ENCODE data around the gene C2orf49. TPM values are rescaled to one million over a fixed set of nuclear protein-coding genes. Genes with fewer than 3 reads are reported as not detected.

The C2orf49 gene
- total RNA-seq, 1 donor from 2014 or later = 21.6 TPM

- FAIRE-seq (no peak), DNase-seq (ENCODE audit: low read depth) (no peak)
- Histone ChIP-seq H3K27me3 (ENCODE audit: insufficient read depth, low read length) (no peaks in the 10 kb centered on the region), H3K27ac (ENCODE audit: low read depth, low read length) (no peak overlapping the region), H2AFZ (ENCODE audit: low read depth, low read length) (no peak overlapping the region), H4K20me1 (ENCODE audit: insufficient read depth, low read length) (peaks cover 10% of the 10 kb centered on the region), H3K9ac (ENCODE audit: low read length) (no peak overlapping the region), H3K4me3 (ENCODE audit: insufficient read depth, low read depth, low read length) (no peak overlapping the region), H3K36me3 (ENCODE audit: insufficient read depth, low read length) (no peaks in the 10 kb centered on the region), H3K79me2 (ENCODE audit: insufficient read depth, low read length) (peaks cover 68% of the 10 kb centered on the region), H3K4me2 (ENCODE audit: low read length) (no peak overlapping the region), H3K9me3 (ENCODE audit: insufficient read depth, low read depth, low read length) (no peaks in the 10 kb centered on the region), H3K4me1 (ENCODE audit: insufficient read depth, low read length) (peaks cover 22% of the 10 kb centered on the region)
- peaks cover 66% of the 10 kb centered on the region for H3K4me1 Mint-ChIP-seq (ENCODE audit: low read depth, unreplicated experiment)
- no peak for TF ChIP-seq CTCF (IDR thresholded peaks at IDR 0.05; ENCODE audit: insufficient read depth, low read depth, low read length)
- no peak for TF ChIP-seq EZH2 (IDR thresholded peaks at IDR 0.05; ENCODE audit: insufficient read depth, low read length)
- no peaks in the 10 kb centered on the region for H3K9me3 Mint-ChIP-seq (ENCODE audit: unreplicated experiment)
- H3K4me3 Mint-ChIP-seq (ENCODE audit: unreplicated experiment) = peak overlapping the region; percentile 29
- H3K27me3 Mint-ChIP-seq (ENCODE audit: low read depth, unreplicated experiment) = no peaks in the 10 kb centered on the region
- H3K27ac Mint-ChIP-seq (ENCODE audit: unreplicated experiment) = peak overlapping the region; percentile 84
- no peaks in the 10 kb centered on the region for H3K36me3 Mint-ChIP-seq (ENCODE audit: low read depth, unreplicated experiment)
Observed at GRCh38 chr2:105323111-105323510, 14.2 kb upstream of the C2orf49 start.

- peak overlapping the region; percentile 99 for H3K27ac Mint-ChIP-seq (ENCODE audit: unreplicated experiment)
- Histone ChIP-seq H3K27ac (ENCODE audit: low read depth, low read length) (peak overlapping the region; percentile 82), H3K9ac (ENCODE audit: low read length) (peak overlapping the region; percentile 52)
Observed at GRCh38 chr2:105324101-105324500, 13.2 kb upstream of the C2orf49 start.

More at GRCh38 chr2:105324101-105324500, 13.2 kb upstream of the C2orf49 start:
- Histone ChIP-seq H3K4me3 (ENCODE audit: insufficient read depth, low read depth, low read length) (no peak overlapping the region), H3K36me3 (ENCODE audit: insufficient read depth, low read length) (no peaks in the 10 kb centered on the region), H3K4me2 (ENCODE audit: low read length) (peak overlapping the region; percentile 69), H4K20me1 (ENCODE audit: insufficient read depth, low read length) (peaks cover 14% of the 10 kb centered on the region), H3K79me2 (ENCODE audit: insufficient read depth, low read length) (peaks cover 69% of the 10 kb centered on the region), H3K4me1 (ENCODE audit: insufficient read depth, low read length) (peaks cover 30% of the 10 kb centered on the region), H2AFZ (ENCODE audit: low read depth, low read length) (no peak overlapping the region), H3K9me3 (ENCODE audit: insufficient read depth, low read depth, low read length) (no peaks in the 10 kb centered on the region), H3K27me3 (ENCODE audit: insufficient read depth, low read length) (no peaks in the 10 kb centered on the region)
- FAIRE-seq (no peak), DNase-seq (ENCODE audit: low read depth) (no peak)
- Mint-ChIP-seq H3K4me3 (ENCODE audit: unreplicated experiment) (no peak overlapping the region), H3K36me3 (ENCODE audit: low read depth, unreplicated experiment) (no peaks in the 10 kb centered on the region), H3K27me3 (ENCODE audit: low read depth, unreplicated experiment) (no peaks in the 10 kb centered on the region), H3K9me3 (ENCODE audit: unreplicated experiment) (no peaks in the 10 kb centered on the region), H3K4me1 (ENCODE audit: low read depth, unreplicated experiment) (peaks cover 66% of the 10 kb centered on the region)
- TF ChIP-seq CTCF (IDR thresholded peaks at IDR 0.05; ENCODE audit: insufficient read depth, low read depth, low read length) (no peak), EZH2 (IDR thresholded peaks at IDR 0.05; ENCODE audit: insufficient read depth, low read length) (no peak)
